Spleen (tissue), 11 donors: ENCODE measurements around the gene REEP3. TPM values are rescaled to one million over a fixed set of nuclear protein-coding genes. Genes with fewer than 3 reads are reported as not detected.

Experiments
- DNase-seq: peaks from one replicate; pipeline ENCODE4 v3.0.0-alpha.2; 2020
- H3K27ac ChIP-seq, 8 donors: fragments of 200-600 bp; sonication (generic) in 7 of 8; 1 replicate in 4 of 8; 2 replicates in 4 of 8; pipeline versions ENCODE4 v1.5.0 to v1.8.0; 2016 to 2021; ENCODE audit warnings: inconsistent platforms in 4 of 8, mild to moderate bottlenecking in 4 of 8, moderate library complexity in 1 of 8
- H3K27me3 ChIP-seq, 7 donors: fragments of 200-600 bp; sonication (generic) in 6 of 7; replicated peaks in 1 of 7; 1 replicate in 4 of 7; 2 replicates in 3 of 7; pipeline versions ENCODE4 v1.5.0 to v1.8.0; 2016 to 2021; ENCODE audit warnings: inconsistent platforms in 3 of 7, mild to moderate bottlenecking in 1 of 7
- H3K36me3 ChIP-seq, 6 donors: fragments of 200-600 bp; sonication (generic) in 5 of 6; 1 replicate in 4 of 6; 2 replicates in 2 of 6; pipeline versions ENCODE4 v1.5.0 to v1.8.0; 2016 to 2021; ENCODE audit warnings: inconsistent platforms in 2 of 6
- H3K4me1 ChIP-seq, 6 donors: fragments of 200-600 bp; sonication (generic) in 5 of 6; 1 replicate in 3 of 6; 2 replicates in 3 of 6; pipeline versions ENCODE4 v1.5.0 to v1.8.0; 2016 to 2021; ENCODE audit warnings: inconsistent platforms in 3 of 6
- H3K4me3 ChIP-seq, 8 donors: fragments of 200-600 bp; sonication (generic) in 7 of 8; 1 replicate in 4 of 8; 2 replicates in 4 of 8; pipeline versions ENCODE4 v1.5.0 to v1.8.0; 2016 to 2021; ENCODE audit warnings: inconsistent platforms in 4 of 8, mild to moderate bottlenecking in 4 of 8, moderate library complexity in 2 of 8
- H3K9me3 ChIP-seq, 8 donors: fragments of 200-600 bp; sonication (generic) in 7 of 8; 1 replicate in 4 of 8; 2 replicates in 4 of 8; pipeline versions ENCODE4 v1.5.0 to v1.8.0; 2016 to 2021; ENCODE audit warnings: inconsistent platforms in 4 of 8
- POLR2A ChIP-seq, 3 donors: fragments of 450-650 bp; IDR thresholded peaks; one replicate each; pipeline ENCODE4 v1.5.1; 2017; ENCODE audit warnings: antibody characterized with exemption in 3 of 3, mild to moderate bottlenecking in 1 of 3
- POLR2AphosphoS5 ChIP-seq, 3 donors: sonication (generic); formaldehyde crosslinking; IDR thresholded peaks; one replicate each; pipeline ENCODE4 v1.5.1; 2017; ENCODE audit warnings: antibody characterized with exemption in 3 of 3
- WGBS, 5 donors: extraction: QIAGEN DNeasy Blood & Tissue Kit in 3 of 5; methylation state at CpG; one replicate each; pipeline versions ENCODE4 v1.1.5 to v1.1.7; 2013 to 2018; 5-methylcytosine and 5-hydroxymethylcytosine counted together
- intact Hi-C: fragments of 100-400 bp; cut with DNase I; formaldehyde crosslinking; loops from one replicate; pipeline ENCODE4 v1.15.0; 2023; ENCODE audit warnings: low total_unique reads
- polyA plus RNA-seq, 3 donors: library from polyadenylated mRNA; stranded (reverse); fragments of 200-250 nt; gene quantifications; one replicate each; pipeline ENCODE4 v1.2.1, GENCODE V29; 2013
- total RNA-seq, 7 donors: library from RNA; depleted of rRNA in 3 of 7; stranded (reverse); fragments of >200 nt in 3 of 7; fragmentation: NEBNext Ultra II Directional in 4 of 7; extraction: Animal tissue kit (Norgen Biotek cat#: 25700) in 4 of 7; gene quantifications; one replicate each; pipeline versions ENCODE4 v1.1.0 to v1.2.1, GENCODE V29; 2016 to 2021
- TF ChIP-seq, protein P1 (sequence below), 11 experiments: fragments of 200-600 bp in 7 of 11; fragments of 450-650 bp in 4 of 11; sonication (generic) in 4 of 11; IDR thresholded peaks in 8 of 11; conservative IDR thresholded peaks in 3 of 11; 1 replicate in 7 of 11; 2 replicates in 4 of 11; pipeline versions ENCODE4 v1.4.0 to v1.8.0; 2016 to 2021; ENCODE audit warnings: antibody characterized with exemption in 11 of 11, inconsistent platforms in 4 of 11, mild to moderate bottlenecking in 1 of 11
- donor health status: healthy with polysubstance abuse.
- donor health status: DM: no; HTN: no; CAD: no; lungs with moderate emphysema.
- donor health status: DM: no; HTN: no; CAD: no.
- donor health status: Bipolar disorder and iron deficiency.
- donor health status: healthy.
- donor health status: DM: no; HTN: no; CAD: no.
- donor health status: DM: yes; HTN: yes; CAD: no.

Gene REEP3
- total and polyA plus RNA-seq, 10 donors, result 4.0 to 46.5 (median 22.1) TPM

DNA sequence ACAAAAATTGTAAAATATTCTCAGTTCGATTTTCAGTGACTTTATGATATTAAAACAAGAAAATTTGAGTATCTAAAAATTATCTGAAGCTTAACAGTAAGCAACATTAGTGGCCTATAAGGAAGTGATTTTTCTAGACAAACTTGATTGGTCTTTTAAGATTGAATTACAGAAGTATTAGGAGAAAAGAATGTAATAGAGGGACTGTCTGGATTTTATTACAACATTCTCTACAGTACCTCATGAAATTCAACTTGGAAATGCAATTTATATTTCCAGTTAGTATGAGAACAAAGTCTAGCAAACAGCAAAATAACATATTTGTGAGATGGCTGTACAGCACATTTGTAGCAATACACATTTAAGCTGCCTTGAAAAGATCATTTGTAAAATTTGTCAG, 18.8 kb downstream of the REEP3 start:
- DNase-seq, result no peak
- Histone ChIP-seq H3K4me3 (no peak overlapping the region), H3K27me3 (no peaks in the 10 kb centered on the region), H3K27ac (no peak overlapping the region), H3K4me1 (peaks cover 0 to 12% (median 6%) of the 10 kb centered on the region in 6 donors), H3K36me3 (no peaks in the 10 kb centered on the region), H3K9me3 (no peaks in the 10 kb centered on the region)
- TF ChIP-seq POLR2AphosphoS5 (IDR thresholded peaks at IDR 0.05), result no peak
- TF ChIP-seq, protein P1, sequence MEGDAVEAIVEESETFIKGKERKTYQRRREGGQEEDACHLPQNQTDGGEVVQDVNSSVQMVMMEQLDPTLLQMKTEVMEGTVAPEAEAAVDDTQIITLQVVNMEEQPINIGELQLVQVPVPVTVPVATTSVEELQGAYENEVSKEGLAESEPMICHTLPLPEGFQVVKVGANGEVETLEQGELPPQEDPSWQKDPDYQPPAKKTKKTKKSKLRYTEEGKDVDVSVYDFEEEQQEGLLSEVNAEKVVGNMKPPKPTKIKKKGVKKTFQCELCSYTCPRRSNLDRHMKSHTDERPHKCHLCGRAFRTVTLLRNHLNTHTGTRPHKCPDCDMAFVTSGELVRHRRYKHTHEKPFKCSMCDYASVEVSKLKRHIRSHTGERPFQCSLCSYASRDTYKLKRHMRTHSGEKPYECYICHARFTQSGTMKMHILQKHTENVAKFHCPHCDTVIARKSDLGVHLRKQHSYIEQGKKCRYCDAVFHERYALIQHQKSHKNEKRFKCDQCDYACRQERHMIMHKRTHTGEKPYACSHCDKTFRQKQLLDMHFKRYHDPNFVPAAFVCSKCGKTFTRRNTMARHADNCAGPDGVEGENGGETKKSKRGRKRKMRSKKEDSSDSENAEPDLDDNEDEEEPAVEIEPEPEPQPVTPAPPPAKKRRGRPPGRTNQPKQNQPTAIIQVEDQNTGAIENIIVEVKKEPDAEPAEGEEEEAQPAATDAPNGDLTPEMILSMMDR (IDR thresholded peaks at IDR 0.05 in 8 of 11, conservative IDR thresholded peaks at IDR 0.05 in 3 of 11), result no peak
- TF ChIP-seq POLR2A (IDR thresholded peaks at IDR 0.05), result no peak
- WGBS, 5 donors, result 88 to 94% (median 89%) methylated on average over 1 of the region's 1 CpG
- intact Hi-C loops, result no loop called here

DNA sequence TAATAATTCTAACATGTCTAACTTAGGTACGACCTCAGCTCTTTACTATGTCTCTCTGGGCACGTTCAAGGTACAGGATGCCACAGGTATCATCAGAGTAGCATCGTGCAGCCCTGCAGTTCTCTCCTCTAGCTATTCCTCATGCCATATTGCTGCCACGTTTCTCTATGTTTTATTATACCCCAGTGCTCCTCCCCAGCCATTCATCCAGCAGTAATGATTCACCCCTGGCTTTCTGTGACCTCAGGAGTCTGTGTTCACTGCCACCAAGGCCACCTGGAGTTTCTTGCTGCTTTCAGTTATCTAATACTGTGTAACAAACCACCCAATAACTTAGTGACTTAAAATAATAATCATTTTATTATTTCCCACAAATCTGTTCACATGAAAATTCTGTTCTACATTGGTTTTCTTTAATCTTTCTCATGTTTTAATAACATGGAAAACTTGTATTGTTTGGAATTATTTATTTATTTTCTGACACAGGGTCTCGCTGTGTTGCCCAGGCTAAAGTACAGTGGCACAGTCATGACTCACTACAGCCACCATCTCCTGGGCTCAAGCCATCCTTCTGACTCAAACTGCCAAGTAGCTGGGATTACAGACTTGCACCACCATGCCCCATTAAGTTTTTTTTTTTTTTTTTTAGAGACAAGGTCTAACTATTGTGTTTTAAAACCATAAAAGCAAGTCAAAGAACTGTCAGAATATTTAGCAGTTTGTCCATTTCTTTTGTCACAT, 21.8 kb downstream of the REEP3 start:
- H3K27me3 ChIP-seq, result no peaks in the 10 kb centered on the region
- H3K9me3 ChIP-seq, result no peaks in the 10 kb centered on the region
- WGBS, 5 donors, result 73 to 92% (median 87%) methylated on average over 5 of the region's 5 CpGs
- H3K36me3 ChIP-seq, result no peaks in the 10 kb centered on the region
- H3K4me3 ChIP-seq, result no peak overlapping the region
- TF ChIP-seq, protein P1 (IDR thresholded peaks at IDR 0.05 in 8 of 11, conservative IDR thresholded peaks at IDR 0.05 in 3 of 11), result no peak
- TF ChIP-seq POLR2A (IDR thresholded peaks at IDR 0.05), result no peak
- TF ChIP-seq POLR2AphosphoS5 (IDR thresholded peaks at IDR 0.05), result no peak
- peaks cover 0 to 12% (median 6%) of the 10 kb centered on the region in 6 donors for H3K4me1 ChIP-seq
- no peak for DNase-seq
- H3K27ac ChIP-seq, result no peak overlapping the region
- intact Hi-C loops, result no loop called here

DNA sequence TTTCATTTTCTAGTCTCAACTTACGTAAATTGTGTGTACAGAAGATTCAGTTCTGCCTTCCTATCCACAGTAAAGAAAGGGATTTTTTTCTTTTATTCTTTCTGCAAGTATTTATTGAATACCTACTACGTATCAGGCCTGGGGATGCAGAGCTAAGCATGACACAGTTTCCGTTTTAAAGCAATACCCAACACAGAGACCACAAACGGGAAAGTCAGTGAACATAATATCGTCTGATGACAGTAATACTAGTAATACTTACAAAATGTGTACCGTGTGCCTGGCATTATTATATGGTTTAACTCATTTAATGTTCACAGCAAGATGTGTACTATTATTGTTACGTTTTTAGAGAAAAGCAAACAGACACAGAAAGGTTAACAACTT, 22.4 kb downstream of the REEP3 start:
- Histone ChIP-seq H3K9me3 (no peaks in the 10 kb centered on the region), H3K27ac (no peak overlapping the region), H3K4me1 (peaks cover 0 to 12% (median 6%) of the 10 kb centered on the region in 6 donors), H3K4me3 (no peak overlapping the region), H3K27me3 (no peaks in the 10 kb centered on the region), H3K36me3 (no peaks in the 10 kb centered on the region)
- 87 to 96% (median 88%) methylated on average over 7 of the region's 7 CpGs for WGBS, 5 donors
- TF ChIP-seq POLR2A (IDR thresholded peaks at IDR 0.05) (no peak), POLR2AphosphoS5 (IDR thresholded peaks at IDR 0.05) (no peak)
- TF ChIP-seq, protein P1 (IDR thresholded peaks at IDR 0.05 in 8 of 11, conservative IDR thresholded peaks at IDR 0.05 in 3 of 11), result no peak
- no peak for DNase-seq
- intact Hi-C loops, result no loop called here

DNA sequence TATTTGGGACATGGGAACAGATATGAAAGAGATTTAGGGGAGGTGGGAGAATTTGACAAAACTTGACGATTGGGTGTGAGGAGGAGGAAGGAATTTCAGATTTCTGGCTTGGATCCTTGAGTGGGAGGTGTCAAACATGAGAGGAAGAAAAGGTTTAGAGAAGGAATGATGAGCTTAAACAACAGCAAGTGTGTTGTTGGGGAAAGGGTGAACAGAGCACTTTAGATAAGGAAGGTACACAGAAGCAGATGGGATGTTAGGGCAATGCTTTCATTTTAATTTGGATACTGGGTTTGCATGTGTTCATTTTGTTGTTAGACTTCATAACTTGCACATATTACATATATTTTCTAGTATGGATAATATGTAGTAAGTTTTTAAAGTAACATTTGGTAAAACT, 23.2 kb downstream of the REEP3 start:
- Histone ChIP-seq H3K27ac (no peak overlapping the region), H3K4me3 (no peak overlapping the region), H3K9me3 (no peaks in the 10 kb centered on the region), H3K4me1 (peaks cover 0 to 12% (median 6%) of the 10 kb centered on the region in 6 donors), H3K36me3 (no peaks in the 10 kb centered on the region), H3K27me3 (no peaks in the 10 kb centered on the region)
- intact Hi-C loops, result no loop called here
- TF ChIP-seq, protein P1 (IDR thresholded peaks at IDR 0.05 in 8 of 11, conservative IDR thresholded peaks at IDR 0.05 in 3 of 11), result no peak
- TF ChIP-seq POLR2A (IDR thresholded peaks at IDR 0.05) (no peak), POLR2AphosphoS5 (IDR thresholded peaks at IDR 0.05) (no peak)
- DNase-seq, result no peak
- WGBS, 5 donors, result 58 to 72% (median 69%) methylated on average over 1 of the region's 1 CpG
